Skin of body (tissue), 2 donors: Measurements from ENCODE around the gene NDUFB11. TPM values are rescaled to one million over a fixed set of nuclear protein-coding genes. Genes with fewer than 3 reads are reported as not detected.

Source experiments
- small RNA-seq: library from RNA; depleted of rRNA; stranded (forward); fragments of <200 nt; gene quantifications from one replicate; pipeline ENCODE3, GENCODE V24; 2014; ENCODE audit warnings: low replicate concordance
- total RNA-seq: library from RNA; depleted of rRNA; stranded (reverse); fragments of >200 nt; gene quantifications from one replicate; pipeline ENCODE4 v1.2.3, GENCODE V29; 2014

Gene NDUFB11
- total RNA-seq, 1 donor from 2014 or later = 64.8 TPM

Small RNAs within 50 kb of the gene (small RNA-seq; reads per million reads assigned to genes)
- gene RNU12-2P = 2.2 reads per million, percentile 86 among the genes with 10 or more reads in this experiment

Other genes with a start within 250 kb of the NDUFB11 start
- 7.7 TPM for gene JADE3, start 232.3 kb downstream of the NDUFB11 start, total RNA-seq
- gene RGN, start 66.3 kb downstream of the NDUFB11 start, total RNA-seq = 3.7 TPM
- 21.4 TPM for gene RBM10, start 519 bp upstream of the NDUFB11 start, total RNA-seq
- 74.4 TPM for gene UBA1, start 49.1 kb upstream of the NDUFB11 start, total RNA-seq
- 38.7 TPM for gene CDK16, start 74.0 kb upstream of the NDUFB11 start, total RNA-seq
- 49.5 TPM for gene USP11, start 88.3 kb upstream of the NDUFB11 start, total RNA-seq
- 0.49 TPM for gene ZNF157, start 225.9 kb upstream of the NDUFB11 start, total RNA-seq